ENCODE data around the gene CORO7.

CORO7 gene

GRCh38 chr16:4402439-4403132 is 13.8 kb downstream of the CORO7 start:
- H2BK5ac ChIP-seq (ENCODE audit: low read length): no peak overlapping the region
- H3K9ac ChIP-seq (ENCODE audit: low read length): peak overlapping the region; percentile 63
- H3K4me2 ChIP-seq (ENCODE audit: low read length): no peak overlapping the region
- no peaks in the 10 kb centered on the region for H3K27me3 ChIP-seq (ENCODE audit: insufficient read depth, low read length, poor library complexity)
- no peaks in the 10 kb centered on the region for H3K79me2 ChIP-seq (ENCODE audit: control insufficient read depth, insufficient read depth, low read length)
- no peak overlapping the region for H3K4ac ChIP-seq (ENCODE audit: low read depth, low read length)
- no peaks in the 10 kb centered on the region for H3K4me1 ChIP-seq (ENCODE audit: control insufficient read depth, low read depth, low read length)
- peak overlapping the region; percentile 82 for H3K56ac ChIP-seq (ENCODE audit: low read length)
- no peak overlapping the region for H3K4me3 ChIP-seq (ENCODE audit: low read length)
- no peak overlapping the region for H2BK120ac ChIP-seq (ENCODE audit: low read depth, low read length)
- WGBS (ENCODE audit: extremely low coverage, insufficient coverage, low lambda C conversion rate): no CpG with 5 or more reads among the region's 29 CpGs
- no peak overlapping the region for H3K23ac ChIP-seq (ENCODE audit: low read length)
- no peak overlapping the region for H4K5ac ChIP-seq (ENCODE audit: low read length)
- H2BK15ac ChIP-seq (replicated peaks; ENCODE audit: low read depth): no peak overlapping the region
- H2AK5ac ChIP-seq (ENCODE audit: low read length): no peak overlapping the region
- no peaks in the 10 kb centered on the region for H3K79me1 ChIP-seq (ENCODE audit: low read length)
- no peak overlapping the region for H3K18ac ChIP-seq (ENCODE audit: low read length)
- H3K27ac ChIP-seq (ENCODE audit: low read depth, low read length): no peak overlapping the region
- no peak overlapping the region for H4K8ac ChIP-seq (ENCODE audit: low read depth, low read length)
- H3K36me3 ChIP-seq (ENCODE audit: control insufficient read depth, insufficient read depth, low read length): no peaks in the 10 kb centered on the region
- peak; percentile 78 for DNase-seq

- no peaks in the 10 kb centered on the region for H3K36me3 ChIP-seq (ENCODE audit: control insufficient read depth, insufficient read depth, low read length)
- H2BK15ac ChIP-seq (replicated peaks; ENCODE audit: low read depth): no peak overlapping the region
- no peak overlapping the region for H3K4me3 ChIP-seq (ENCODE audit: low read length)
- H3K79me1 ChIP-seq (ENCODE audit: low read length): no peaks in the 10 kb centered on the region
- no peak overlapping the region for H3K56ac ChIP-seq (ENCODE audit: low read length)
- H3K79me2 ChIP-seq (ENCODE audit: control insufficient read depth, insufficient read depth, low read length): no peaks in the 10 kb centered on the region
- H2BK5ac ChIP-seq (ENCODE audit: low read length): no peak overlapping the region
- no peak overlapping the region for H4K8ac ChIP-seq (ENCODE audit: low read depth, low read length)
- no peak overlapping the region for H2BK120ac ChIP-seq (ENCODE audit: low read depth, low read length)
- no peak overlapping the region for H3K27ac ChIP-seq (ENCODE audit: low read depth, low read length)
- no peak for DNase-seq
- WGBS (ENCODE audit: extremely low coverage, insufficient coverage, low lambda C conversion rate): no CpG with 5 or more reads among the region's 12 CpGs
- no peaks in the 10 kb centered on the region for H3K4me1 ChIP-seq (ENCODE audit: control insufficient read depth, low read depth, low read length)
- H3K4me2 ChIP-seq (ENCODE audit: low read length): no peak overlapping the region
- H3K9ac ChIP-seq (ENCODE audit: low read length): no peak overlapping the region
- no peak overlapping the region for H4K5ac ChIP-seq (ENCODE audit: low read length)
- no peak overlapping the region for H3K4ac ChIP-seq (ENCODE audit: low read depth, low read length)
- H3K23ac ChIP-seq (ENCODE audit: low read length): no peak overlapping the region
- H3K18ac ChIP-seq (ENCODE audit: low read length): no peak overlapping the region
- H2AK5ac ChIP-seq (ENCODE audit: low read length): no peak overlapping the region
- H3K27me3 ChIP-seq (ENCODE audit: insufficient read depth, low read length, poor library complexity): no peaks in the 10 kb centered on the region
These were observed 14.9 kb downstream of the CORO7 start for GRCh38 chr16:4401510-4401909.

- H3K4me1 ChIP-seq (ENCODE audit: control insufficient read depth, low read depth, low read length): no peaks in the 10 kb centered on the region
- no CpG with 5 or more reads among the region's 12 CpGs for WGBS (ENCODE audit: extremely low coverage, insufficient coverage, low lambda C conversion rate)
- no peak overlapping the region for H2BK120ac ChIP-seq (ENCODE audit: low read depth, low read length)
These were observed 15.3 kb downstream of the CORO7 start for GRCh38 chr16:4401094-4401501.

GRCh38 chr16:4399001-4399730 is 17.2 kb downstream of the CORO7 start:
- no CpG with 5 or more reads among the region's 9 CpGs for WGBS (ENCODE audit: extremely low coverage, insufficient coverage, low lambda C conversion rate)

More at GRCh38 chr16:4401094-4401501, 15.3 kb downstream of the CORO7 start:
- Histone ChIP-seq H4K8ac (ENCODE audit: low read depth, low read length) (no peak overlapping the region), H3K27me3 (ENCODE audit: insufficient read depth, low read length, poor library complexity) (no peaks in the 10 kb centered on the region), H3K18ac (ENCODE audit: low read length) (no peak overlapping the region), H2BK5ac (ENCODE audit: low read length) (no peak overlapping the region), H2AK5ac (ENCODE audit: low read length) (no peak overlapping the region), H3K9ac (ENCODE audit: low read length) (no peak overlapping the region), H3K4me2 (ENCODE audit: low read length) (no peak overlapping the region), H3K79me1 (ENCODE audit: low read length) (no peaks in the 10 kb centered on the region), H3K36me3 (ENCODE audit: control insufficient read depth, insufficient read depth, low read length) (no peaks in the 10 kb centered on the region), H3K4me3 (ENCODE audit: low read length) (no peak overlapping the region), H2BK15ac (replicated peaks; ENCODE audit: low read depth) (no peak overlapping the region), H4K5ac (ENCODE audit: low read length) (no peak overlapping the region), H3K56ac (ENCODE audit: low read length) (no peak overlapping the region), H3K4ac (ENCODE audit: low read depth, low read length) (no peak overlapping the region), H3K79me2 (ENCODE audit: control insufficient read depth, insufficient read depth, low read length) (no peaks in the 10 kb centered on the region), H3K23ac (ENCODE audit: low read length) (no peak overlapping the region), H3K27ac (ENCODE audit: low read depth, low read length) (no peak overlapping the region)
- no peak for DNase-seq

GRCh38 chr16:4395055-4395726 is 21.2 kb downstream of the CORO7 start:
- Histone ChIP-seq H3K4ac (ENCODE audit: low read depth, low read length) (no peak overlapping the region), H4K8ac (ENCODE audit: low read depth, low read length) (no peak overlapping the region), H2BK15ac (replicated peaks; ENCODE audit: low read depth) (no peak overlapping the region), H3K18ac (ENCODE audit: low read length) (no peak overlapping the region), H3K23ac (ENCODE audit: low read length) (no peak overlapping the region), H3K9ac (ENCODE audit: low read length) (no peak overlapping the region), H3K79me2 (ENCODE audit: control insufficient read depth, insufficient read depth, low read length) (no peaks in the 10 kb centered on the region), H3K4me3 (ENCODE audit: low read length) (no peak overlapping the region), H3K4me2 (ENCODE audit: low read length) (no peak overlapping the region), H3K36me3 (ENCODE audit: control insufficient read depth, insufficient read depth, low read length) (no peaks in the 10 kb centered on the region), H3K4me1 (ENCODE audit: control insufficient read depth, low read depth, low read length) (peaks cover 11% of the 10 kb centered on the region), H2BK120ac (ENCODE audit: low read depth, low read length) (no peak overlapping the region), H2AK5ac (ENCODE audit: low read length) (no peak overlapping the region), H2BK5ac (ENCODE audit: low read length) (no peak overlapping the region), H3K56ac (ENCODE audit: low read length) (no peak overlapping the region), H4K5ac (ENCODE audit: low read length) (no peak overlapping the region), H3K27ac (ENCODE audit: low read depth, low read length) (no peak overlapping the region), H3K27me3 (ENCODE audit: insufficient read depth, low read length, poor library complexity) (no peaks in the 10 kb centered on the region), H3K79me1 (ENCODE audit: low read length) (no peaks in the 10 kb centered on the region)
- DNase-seq: no peak
- WGBS (ENCODE audit: extremely low coverage, insufficient coverage, low lambda C conversion rate): no CpG with 5 or more reads among the region's 9 CpGs

More at GRCh38 chr16:4399001-4399730, 17.2 kb downstream of the CORO7 start:
- H3K4me2 ChIP-seq (ENCODE audit: low read length): no peak overlapping the region
- no peaks in the 10 kb centered on the region for H3K36me3 ChIP-seq (ENCODE audit: control insufficient read depth, insufficient read depth, low read length)
- no peaks in the 10 kb centered on the region for H3K79me1 ChIP-seq (ENCODE audit: low read length)
- H3K4ac ChIP-seq (ENCODE audit: low read depth, low read length): no peak overlapping the region
- H3K79me2 ChIP-seq (ENCODE audit: control insufficient read depth, insufficient read depth, low read length): no peaks in the 10 kb centered on the region
- H2BK5ac ChIP-seq (ENCODE audit: low read length): no peak overlapping the region
- no peak overlapping the region for H3K27ac ChIP-seq (ENCODE audit: low read depth, low read length)
- no peak overlapping the region for H2BK15ac ChIP-seq (replicated peaks; ENCODE audit: low read depth)
- H2BK120ac ChIP-seq (ENCODE audit: low read depth, low read length): no peak overlapping the region
- no peak overlapping the region for H3K9ac ChIP-seq (ENCODE audit: low read length)
- H3K27me3 ChIP-seq (ENCODE audit: insufficient read depth, low read length, poor library complexity): no peaks in the 10 kb centered on the region
- H2AK5ac ChIP-seq (ENCODE audit: low read length): no peak overlapping the region
- no peak overlapping the region for H3K23ac ChIP-seq (ENCODE audit: low read length)
- H4K8ac ChIP-seq (ENCODE audit: low read depth, low read length): no peak overlapping the region
- H3K18ac ChIP-seq (ENCODE audit: low read length): no peak overlapping the region
- H4K5ac ChIP-seq (ENCODE audit: low read length): no peak overlapping the region
- no peak overlapping the region for H3K56ac ChIP-seq (ENCODE audit: low read length)
- no peaks in the 10 kb centered on the region for H3K4me1 ChIP-seq (ENCODE audit: control insufficient read depth, low read depth, low read length)
- H3K4me3 ChIP-seq (ENCODE audit: low read length): no peak overlapping the region
- DNase-seq: no peak

All from mesendoderm (in vitro differentiated cells).